Measurements from ENCODE around the gene RAD52.

Gene RAD52

GRCh38 chr12:865614-866013, 83.9 kb downstream of the RAD52 start:
- no peak for DNase-seq

- no peak for DNase-seq
Measured at GRCh38 chr12:863285-863684, 86.2 kb downstream of the RAD52 start.

GRCh38 chr12:862303-862911, 87.1 kb downstream of the RAD52 start:
- DNase-seq: no peak

Data from DMS53 (cell line).